Measurements from ENCODE around the gene GTF2F2.
A peak's percentile ranks its signal among the peaks of the same experiment; 100 is the strongest.

GTF2F2 gene, protein sequence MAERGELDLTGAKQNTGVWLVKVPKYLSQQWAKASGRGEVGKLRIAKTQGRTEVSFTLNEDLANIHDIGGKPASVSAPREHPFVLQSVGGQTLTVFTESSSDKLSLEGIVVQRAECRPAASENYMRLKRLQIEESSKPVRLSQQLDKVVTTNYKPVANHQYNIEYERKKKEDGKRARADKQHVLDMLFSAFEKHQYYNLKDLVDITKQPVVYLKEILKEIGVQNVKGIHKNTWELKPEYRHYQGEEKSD

DNA sequence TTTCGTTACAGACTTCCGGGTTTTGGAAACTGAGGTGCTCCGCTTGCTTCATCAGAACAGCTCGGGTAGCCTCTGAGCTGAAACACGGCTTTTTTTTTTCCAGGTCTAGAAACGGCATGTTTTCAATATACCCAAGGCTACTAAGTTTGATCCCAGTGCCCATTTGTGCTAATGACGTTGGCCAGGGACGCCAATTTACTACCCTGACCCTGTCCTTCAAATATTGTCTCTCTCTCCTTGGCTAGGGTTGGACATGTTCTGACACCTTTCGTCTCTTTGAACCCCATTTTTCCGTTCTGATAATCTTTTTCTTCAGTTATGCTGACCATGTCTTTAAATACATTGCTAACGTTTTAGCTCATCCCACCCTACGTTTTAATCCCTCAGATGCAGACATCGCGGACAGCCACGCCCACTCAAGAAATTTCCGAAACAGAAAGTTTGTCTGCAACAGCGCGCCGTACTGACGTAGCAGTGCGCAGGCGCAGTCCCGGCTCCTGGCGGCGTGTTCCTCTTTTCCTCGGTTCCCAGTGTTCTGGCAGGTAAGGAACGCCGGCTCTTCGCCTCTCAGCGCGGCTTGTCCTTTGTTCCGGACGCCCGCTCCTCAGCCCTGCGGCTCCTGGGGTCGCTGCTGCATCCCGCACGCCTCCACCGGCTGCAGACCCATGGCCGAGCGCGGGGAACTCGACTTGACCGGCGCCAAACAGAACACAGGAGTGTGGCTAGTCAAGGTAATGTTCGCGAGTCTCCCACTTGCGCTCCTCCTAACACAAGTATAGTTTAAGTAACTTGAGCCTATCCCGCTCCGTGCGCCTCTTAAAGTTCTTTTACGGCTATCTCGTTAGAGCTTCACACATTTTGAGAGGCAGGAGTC lies at the start of gene GTF2F2:
TSS of gene GTF2F2 (plus strand) at position 520 of the 874 bp plus-strand sequence. CDS start at position 666, 146 bp downstream.
- peak; percentile 87 for DNase-seq

DNA sequence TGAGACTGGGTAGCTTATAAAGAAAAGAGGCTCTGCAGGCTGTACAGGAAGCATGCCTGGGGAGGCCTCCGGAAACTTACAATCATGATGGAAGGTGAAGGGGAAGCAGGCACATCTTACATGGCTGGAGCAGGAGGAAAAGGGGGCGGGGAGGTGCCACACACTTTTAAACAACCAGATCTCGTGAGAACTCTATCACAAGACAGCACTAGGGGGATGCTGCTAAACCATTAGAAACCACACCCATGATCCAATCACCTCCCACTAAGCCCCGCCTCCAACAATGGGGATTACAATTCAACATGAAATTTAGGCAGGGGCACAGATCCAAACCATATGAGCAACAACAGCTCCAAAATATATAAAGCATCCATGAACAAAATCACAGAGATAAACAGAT lies 46.5 kb upstream of the GTF2F2 start:
- DNase-seq, result no peak

DNA sequence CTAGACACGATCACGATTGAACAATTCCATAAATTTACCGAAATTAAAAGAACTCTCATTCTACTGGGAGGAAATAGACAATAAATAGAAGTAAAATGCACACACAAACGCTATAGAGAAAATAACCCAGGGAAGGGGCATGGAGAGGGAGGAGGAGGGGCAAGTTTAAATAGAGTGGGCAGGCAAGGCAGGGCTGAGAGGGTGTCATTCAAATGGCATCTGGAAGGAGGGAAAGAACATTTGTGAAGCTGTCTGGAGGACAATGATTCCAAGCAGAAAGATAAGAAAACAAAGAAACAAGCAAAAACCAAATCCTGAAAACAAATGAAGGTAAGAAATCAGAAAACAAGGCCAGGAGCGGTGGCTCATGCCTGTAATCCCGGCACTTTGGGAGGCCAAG lies 45.6 kb upstream of the GTF2F2 start:
- no peak for DNase-seq

DNA sequence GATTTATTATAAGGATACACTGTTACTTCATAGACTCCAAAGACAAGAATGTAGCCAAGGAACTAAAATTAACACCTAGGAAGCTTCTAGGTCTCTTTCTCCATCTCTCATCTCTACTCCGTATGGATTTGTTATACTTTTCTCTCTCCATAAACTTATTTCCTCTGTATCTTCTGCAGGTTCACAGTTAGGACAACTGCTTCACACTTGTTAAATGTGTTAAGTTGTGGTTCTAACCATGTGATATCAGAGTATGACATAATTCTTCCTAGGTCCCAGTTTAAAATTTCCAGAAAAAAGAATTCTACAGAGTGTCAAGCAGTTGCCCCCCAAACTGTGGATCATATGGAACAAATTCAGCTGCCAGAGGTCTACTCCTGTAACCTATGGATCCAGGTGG lies 42.3 kb upstream of the GTF2F2 start:
- no peak for DNase-seq

DNA sequence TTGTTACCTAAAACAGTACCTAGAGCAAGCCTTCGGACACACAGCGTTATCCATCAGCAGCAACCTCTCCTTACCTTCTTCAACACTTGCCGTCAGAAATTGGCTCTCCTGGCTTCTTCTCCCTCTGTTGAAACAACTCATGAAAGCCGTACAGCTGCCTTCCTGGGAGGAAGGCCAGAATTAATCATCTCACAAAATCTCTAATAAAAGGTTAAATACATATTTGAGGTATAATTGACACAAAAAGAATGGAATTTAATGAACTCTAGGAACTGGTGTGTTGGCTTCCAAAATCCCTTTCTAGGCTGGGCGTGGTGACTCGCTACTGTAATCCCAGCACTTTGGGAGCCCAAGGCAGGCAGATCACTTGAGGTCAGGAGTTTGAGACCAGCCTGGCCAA lies 37.3 kb upstream of the GTF2F2 start:
- DNase-seq, result no peak

DNA sequence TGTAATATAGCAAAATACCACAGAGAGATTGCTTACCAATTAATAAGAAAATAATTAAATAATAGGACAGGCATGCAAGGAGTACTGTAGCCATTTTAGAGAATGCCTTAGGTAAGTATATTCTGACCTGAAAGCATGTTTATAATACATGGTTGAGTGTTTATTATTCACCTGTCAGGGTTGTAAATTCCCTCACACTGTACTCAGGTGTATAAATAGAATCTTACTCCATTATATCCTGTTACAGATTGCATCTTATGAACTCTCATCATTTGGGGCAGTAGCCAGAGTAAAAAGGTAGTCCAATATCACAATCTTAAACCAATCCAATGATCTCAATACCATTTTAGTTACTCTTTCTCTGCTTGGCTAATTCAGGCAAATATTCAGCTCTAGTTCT lies 35.8 kb upstream of the GTF2F2 start:
- DNase-seq, result no peak

DNA sequence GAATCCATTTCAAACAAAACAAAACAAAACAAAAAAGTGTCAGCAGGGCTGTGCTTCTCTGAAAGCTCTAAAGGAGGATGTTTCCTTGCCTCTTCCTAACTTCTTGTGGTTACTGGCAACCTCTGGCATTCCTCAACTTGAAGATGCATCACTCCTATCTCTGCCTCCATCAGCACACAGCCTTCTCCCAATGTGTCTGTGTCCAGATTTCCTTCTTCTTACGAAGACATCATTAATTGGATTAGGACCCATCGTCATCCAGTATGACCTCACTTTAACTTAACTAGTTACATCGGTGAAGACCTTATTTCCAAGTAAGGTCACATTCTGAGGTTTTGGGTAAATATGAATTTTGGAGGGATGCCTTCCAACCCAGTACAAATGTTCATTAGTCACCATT lies 33.8 kb upstream of the GTF2F2 start:
- DNase-seq, result no peak

DNA sequence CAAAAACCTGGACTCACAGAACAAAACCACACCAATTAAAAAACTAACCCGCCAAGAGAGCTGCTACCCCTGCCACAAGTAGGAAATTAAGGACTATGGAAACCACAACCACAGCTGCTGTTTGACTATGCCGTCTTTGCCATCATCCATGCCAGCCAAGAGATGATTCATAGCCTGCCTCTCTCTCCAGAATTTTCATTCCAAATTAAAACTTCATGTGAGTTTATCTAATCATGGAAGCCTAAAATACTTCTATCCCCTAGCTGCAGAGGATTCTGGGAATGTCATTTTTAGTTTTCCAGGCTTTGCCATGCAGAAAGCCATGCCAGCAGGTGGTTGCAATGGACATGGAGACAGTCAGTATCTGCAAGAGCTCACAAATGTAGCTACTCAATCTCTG lies 27.6 kb upstream of the GTF2F2 start:
- DNase-seq, result no peak

DNA sequence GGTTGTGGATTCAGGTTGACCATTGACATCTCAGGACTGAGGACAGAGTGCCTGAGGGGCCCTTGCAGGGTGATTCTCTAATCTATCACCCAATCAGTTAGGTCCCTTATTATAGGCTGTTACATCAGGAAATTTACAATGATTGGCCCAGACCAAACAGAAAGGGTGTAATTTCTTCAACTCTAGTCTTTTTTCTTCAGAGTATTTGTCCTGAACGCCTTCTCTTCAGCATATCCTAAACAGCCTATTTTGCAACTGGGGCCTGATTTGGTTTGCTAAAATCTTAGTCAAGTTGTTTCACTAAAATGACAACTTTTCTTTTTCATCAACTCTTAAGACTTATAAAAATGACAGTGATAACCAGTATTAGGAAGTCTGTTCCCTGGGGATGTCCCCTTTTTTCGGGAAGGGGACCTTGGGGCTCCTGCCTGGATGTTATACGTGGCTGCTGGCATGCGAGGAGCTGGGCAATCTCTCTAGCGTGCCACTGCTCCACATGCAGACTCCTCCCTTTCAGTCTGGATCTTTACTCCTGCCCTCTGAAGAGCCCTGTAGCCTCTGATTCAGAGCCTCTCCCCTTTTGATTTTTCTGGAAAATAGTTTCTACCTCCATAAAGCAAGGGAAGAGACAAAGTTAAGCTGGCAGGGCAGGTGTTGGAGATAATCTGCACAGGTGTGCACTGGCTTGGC lies 19.6 kb upstream of the GTF2F2 start:
- DNase-seq, result no peak

DNA sequence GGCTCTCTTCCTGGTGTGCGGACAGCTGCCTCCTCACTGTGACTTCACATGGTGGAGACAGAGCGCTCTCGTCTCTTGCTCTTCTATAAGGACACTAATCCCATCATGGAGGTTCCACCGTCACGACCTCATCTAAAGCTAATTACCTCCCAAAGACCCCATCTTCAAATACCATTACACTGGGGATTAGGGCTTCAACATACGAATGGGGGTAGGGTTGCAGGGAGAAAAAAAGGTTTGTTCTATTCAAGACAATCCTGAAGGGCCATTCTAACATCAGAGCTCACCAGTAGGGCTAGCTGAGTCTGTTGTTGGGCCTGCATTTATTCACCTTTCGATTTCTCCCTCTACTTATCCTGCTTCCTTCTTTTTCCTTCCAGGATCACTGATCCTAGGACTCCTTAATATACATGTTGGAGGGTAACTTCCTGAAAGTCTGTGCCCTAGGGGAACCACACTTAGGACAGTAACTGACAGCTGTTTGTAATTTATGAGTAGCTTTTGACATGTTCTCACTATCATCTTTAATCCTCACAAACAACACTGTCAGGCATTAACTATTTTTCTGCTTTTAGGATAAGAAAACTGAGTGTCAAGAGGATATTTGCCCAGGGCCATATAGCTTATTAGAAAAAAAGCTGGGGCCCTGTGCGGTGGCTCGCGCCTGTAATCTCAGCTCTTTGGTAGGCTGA lies 18.8 kb upstream of the GTF2F2 start:
- DNase-seq, result no peak

DNA sequence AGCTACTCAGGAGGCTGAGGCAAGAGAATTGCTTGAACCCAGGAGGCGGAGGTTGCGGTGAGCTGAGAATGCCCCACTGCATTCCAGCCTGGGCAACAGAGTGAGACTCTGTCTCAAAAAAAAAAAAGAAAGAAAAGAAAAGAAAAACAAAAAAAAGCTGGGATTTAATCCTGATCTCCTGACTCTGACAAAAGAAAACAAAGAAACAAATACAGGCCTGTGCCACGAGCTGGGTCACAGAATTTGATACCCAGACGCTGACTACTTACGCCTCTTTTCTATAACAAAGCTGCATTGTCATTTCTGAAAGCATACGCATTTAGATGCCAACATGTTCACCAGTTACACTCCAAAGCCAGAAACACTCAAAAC lies 18.2 kb upstream of the GTF2F2 start:
- no peak for DNase-seq

DNA sequence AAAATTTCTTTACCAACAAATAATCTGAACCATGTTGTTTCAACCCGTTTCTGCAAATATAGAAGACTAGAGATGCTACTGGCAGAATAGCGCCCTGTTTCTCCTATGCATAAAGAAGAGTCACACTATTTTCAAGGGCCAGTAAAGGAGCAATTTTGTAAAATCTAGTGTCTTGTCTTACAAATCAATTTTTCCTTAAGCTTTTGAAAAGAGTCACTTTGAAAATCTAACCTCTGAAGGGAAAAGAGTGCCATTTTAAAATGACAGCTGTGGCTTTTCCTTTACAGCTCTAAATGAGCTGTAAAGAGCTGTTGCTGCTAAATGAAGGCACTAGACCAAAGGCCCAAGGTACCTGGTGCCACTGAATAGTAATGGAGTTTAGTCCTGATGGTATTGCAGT lies 16.9 kb upstream of the GTF2F2 start:
- no peak for DNase-seq

DNA sequence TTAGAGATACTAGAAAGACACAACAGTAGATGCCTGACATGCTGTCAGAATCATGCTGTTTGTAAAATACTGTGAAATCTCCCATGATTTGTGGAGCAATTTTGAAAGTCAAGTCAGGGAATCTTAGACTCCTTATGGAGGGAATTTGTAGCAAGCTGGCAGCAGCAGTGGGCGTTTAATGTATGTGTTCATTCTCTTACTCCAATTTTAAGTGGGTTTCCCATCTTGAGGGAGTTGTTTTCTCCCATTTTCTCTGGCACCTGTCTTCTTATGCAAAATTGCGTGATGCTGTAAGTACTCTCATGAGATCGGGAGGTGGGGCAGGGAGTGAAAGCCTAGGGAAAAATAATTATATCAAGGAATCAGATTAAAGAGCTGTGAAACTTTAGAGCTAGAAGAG lies 16.0 kb upstream of the GTF2F2 start:
- DNase-seq, result no peak

DNA sequence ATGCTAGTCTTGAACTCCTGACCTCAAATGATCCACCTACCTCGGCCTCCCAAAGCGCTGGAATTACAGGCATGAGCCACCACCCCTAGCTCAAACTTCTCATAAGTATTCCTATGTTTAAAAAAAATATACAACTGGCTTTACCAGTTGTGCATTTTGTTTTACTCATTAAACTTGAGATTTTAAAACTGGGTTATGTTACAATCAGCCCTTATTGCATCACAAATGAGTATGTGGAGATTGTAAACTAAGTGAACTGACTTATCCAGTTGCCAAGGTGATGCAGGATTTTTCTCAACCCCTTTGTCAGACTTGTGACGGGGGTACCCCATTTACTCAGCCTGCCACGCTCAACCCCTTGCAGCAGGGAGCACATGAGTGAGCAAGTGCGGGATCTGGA lies 14.4 kb upstream of the GTF2F2 start:
- no peak for DNase-seq

DNA sequence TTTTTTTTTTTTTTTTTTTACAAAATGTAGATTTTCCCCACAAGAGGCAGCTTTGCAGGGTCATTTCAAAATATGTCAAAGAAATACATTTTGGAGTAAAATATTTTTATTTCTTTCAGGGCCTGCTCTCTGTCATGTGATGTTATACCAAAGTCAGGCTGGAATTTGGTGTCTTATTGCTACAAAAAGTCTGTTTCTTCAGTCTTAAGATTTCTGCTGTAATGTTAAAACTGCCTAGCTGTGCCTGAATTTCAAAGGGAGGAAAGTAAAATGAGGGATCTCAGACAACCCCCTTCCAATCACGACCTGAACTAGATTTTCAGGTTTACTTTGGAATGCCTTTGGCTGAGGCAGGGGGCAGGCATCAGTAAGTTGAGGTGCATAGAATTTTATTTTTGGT lies 12.8 kb upstream of the GTF2F2 start:
- no peak for DNase-seq

DNA sequence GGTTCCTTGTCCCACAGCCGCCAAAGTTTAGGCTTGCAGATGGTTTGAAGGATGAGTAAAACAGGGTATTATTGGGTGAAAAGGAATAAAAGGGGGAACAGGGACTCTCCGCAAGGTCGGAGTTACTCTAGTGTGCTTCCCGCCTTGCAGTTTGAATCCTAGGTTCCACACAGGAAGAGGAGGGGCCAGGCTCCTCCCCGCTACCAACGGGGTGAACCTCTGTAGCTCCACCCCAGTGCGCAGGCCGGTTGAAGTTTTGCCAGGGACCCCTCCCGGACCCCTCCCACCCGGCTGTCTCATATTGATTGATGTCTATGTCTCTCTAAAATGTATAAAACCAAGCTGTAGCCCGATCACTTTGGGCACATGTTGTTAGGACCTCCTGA lies 11.6 kb upstream of the GTF2F2 start:
- DNase-seq, result no peak

DNA sequence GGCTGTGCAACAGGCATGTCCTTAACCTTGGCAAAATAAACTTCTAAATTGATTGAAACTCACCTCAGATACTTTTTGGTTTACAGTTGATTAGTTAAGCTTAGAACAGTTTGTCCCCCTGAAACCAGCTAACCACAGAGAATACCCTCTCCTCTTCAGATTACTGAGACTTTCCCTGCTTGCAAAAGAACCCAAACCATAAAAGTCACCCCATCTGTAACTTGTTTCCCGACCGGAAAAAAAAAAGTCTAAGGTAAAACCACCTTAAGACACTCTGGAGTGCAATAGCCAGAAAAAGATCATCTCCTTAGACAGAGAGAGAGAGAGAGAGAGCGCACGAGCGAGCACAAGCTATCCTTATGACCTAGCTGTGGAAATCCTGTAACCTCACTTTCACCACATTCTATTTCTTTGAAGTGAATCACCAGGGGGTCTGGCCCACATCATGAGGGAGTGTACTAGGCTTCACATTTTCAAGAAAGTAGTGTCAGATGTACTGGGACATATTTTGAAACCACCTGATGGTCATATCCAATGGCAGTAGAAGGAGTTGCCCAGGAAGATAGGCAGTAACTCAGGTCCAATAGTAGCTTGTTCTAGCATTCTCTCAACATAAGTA lies 11.1 kb upstream of the GTF2F2 start:
- DNase-seq, result no peak

DNA sequence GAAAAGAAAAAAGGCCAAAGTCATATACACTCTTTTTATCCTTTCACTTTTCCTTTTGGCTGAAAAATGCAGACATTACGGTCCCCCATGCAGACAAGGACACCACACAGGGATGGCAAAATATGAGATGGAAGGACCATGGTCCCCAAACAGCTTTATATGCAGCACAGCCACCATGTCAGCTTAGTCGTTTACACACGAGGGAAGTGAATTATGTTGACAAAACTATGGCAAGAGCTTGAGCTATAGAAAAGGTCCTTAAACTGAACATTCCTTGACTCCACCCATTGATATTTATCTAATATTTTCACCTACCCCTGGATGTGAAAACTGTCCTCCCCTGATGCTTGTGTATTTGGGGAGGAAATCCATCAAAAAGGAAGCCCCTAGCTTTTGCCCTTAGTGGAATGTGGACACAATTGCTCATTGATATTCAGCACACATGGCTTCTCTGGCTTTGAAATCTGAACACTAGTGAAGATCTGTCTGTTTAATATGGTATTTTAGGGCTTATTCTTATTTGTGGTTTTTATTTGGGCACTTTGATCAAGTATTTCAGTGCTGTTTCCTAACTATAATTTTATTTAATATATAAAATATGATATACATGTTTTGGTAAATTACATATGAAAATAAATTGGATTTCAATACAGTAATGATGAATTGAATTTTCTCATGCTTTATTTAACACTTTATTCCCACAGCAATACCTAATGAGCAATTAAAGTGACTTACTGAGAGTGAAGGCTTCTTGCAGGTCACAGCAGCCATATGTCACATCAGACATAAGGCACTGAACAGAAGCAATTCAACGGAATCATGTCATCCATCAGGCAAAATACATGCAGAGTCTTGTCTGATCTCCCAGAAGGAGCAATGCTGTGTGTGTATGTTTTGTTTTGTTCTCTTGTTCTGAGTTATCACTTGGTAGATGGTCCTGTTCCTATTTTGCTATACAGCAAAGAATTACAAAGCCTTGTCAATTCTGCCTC lies 6.8 kb upstream of the GTF2F2 start:
- no peak for DNase-seq

DNA sequence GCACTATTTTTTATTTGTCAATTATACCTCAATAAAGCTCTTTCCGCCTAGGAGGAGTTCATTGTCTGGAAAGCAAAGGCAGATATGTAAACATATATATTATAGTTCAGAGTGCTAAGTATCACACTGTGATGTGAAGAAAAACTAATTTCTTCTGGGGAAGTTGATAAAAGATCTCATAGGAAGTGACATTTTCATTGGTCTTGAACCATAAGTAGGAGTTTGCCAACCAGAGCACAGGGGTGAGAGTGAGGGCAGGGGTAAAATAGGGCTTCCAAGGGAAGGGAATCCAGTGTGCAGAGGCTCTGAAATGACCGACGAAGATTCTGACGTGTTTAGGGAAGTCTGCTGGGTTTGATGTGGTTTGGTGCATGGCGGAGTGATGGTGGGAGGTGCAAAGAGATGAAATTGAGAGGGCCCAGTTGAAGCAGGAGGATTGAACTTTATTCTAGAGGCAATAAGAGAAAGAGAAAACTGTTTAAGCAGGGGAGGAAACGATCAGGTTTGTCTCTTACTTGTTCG lies 780 bp upstream of the GTF2F2 start:
- peak; percentile 67 for DNase-seq

DNA sequence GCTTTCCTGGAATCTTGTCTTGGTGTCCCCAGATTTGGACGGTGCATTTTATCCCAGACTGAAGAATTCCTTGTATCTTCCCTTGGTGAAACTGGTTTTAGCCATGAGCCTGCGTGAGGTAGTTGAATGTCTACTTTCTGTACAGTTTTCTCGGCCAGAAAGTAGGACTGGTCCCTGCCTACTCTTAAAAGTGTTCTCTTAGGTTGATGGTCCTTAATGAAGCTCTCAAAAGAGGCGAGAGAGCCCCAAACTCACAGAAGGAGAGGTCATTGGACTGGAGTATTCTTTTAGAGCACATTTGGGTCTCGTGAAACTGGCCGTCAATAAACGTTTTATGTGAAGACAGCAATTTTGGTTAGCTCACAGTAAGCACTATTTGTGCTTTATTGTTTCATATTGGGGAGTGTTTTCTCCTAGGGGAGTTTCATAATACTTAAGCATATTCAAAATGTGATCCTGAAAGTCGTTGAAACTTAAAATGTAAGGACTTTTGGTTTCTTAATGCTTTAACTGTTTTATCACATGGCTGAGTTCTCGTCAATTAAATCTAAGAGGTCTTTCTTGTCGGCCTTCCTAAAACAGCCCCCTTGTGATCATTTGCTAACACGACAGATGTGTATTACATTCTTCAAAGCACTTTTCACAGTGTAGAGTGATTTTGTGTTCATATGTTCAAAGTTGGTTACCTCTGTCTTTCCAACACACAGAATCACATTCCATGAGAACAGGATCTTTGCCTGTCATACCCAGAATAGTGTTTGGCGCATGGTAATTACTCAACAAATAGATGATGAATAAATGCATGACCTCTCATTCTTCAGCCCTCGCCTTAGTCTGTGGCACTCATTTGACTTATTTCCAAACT lies 889 bp downstream of the GTF2F2 start:
- DNase-seq, result no peak
